NCI-H2107 (cell line): ENCODE data around the gene SBNO2.

Experiments used
- DNase-seq: peaks from one replicate; lab custom pipeline; 2025; lab: John Stamatoyannopoulos, UW

SBNO2 gene

GRCh38 chr19:1087813-1088415 lies 86.2 kb downstream of the SBNO2 start:
- no peak for DNase-seq

GRCh38 chr19:1086613-1087012 lies 87.5 kb downstream of the SBNO2 start:
- DNase-seq: no peak

GRCh38 chr19:1085676-1086442 lies 88.2 kb downstream of the SBNO2 start:
- no peak for DNase-seq

- no peak for DNase-seq
Observed at GRCh38 chr19:1085053-1085658, 88.9 kb downstream of the SBNO2 start.

- DNase-seq: no peak
Observed at GRCh38 chr19:1084024-1084868, 89.8 kb downstream of the SBNO2 start.

- DNase-seq: no peak
Observed at GRCh38 chr19:1082928-1083816, 90.9 kb downstream of the SBNO2 start.

GRCh38 chr19:1082165-1082927 lies 91.7 kb downstream of the SBNO2 start:
- DNase-seq: peak; percentile 86

- no peak for DNase-seq
Observed at GRCh38 chr19:1081301-1082164, 92.5 kb downstream of the SBNO2 start.

- no peak for DNase-seq
Observed at GRCh38 chr19:1080360-1081161, 93.5 kb downstream of the SBNO2 start.

GRCh38 chr19:1079566-1080111 lies 94.4 kb downstream of the SBNO2 start:
- no peak for DNase-seq

- DNase-seq: no peak
Observed at GRCh38 chr19:1076951-1077350, 97.1 kb downstream of the SBNO2 start.

- no peak for DNase-seq
Observed at GRCh38 chr19:1076046-1076386, 98.1 kb downstream of the SBNO2 start.

- DNase-seq: peak; percentile 86
Observed at GRCh38 chr19:1074544-1075283, 99.4 kb downstream of the SBNO2 start.

GRCh38 chr19:1073956-1074517 lies 100.0 kb downstream of the SBNO2 start:
- no peak for DNase-seq

GRCh38 chr19:1073063-1073955 lies 100.8 kb downstream of the SBNO2 start:
- no peak for DNase-seq

GRCh38 chr19:1072371-1073015 lies 101.6 kb downstream of the SBNO2 start:
- no peak for DNase-seq
